ENCODE results near the gene CD22. TPM values are rescaled to one million over a fixed set of nuclear protein-coding genes. Genes with fewer than 3 reads are reported as not detected.

The CD22 gene
- total and polyA plus RNA-seq, 2 of the 8 experiments (the other 6 are each of a cell fraction or from before 2014, with no cell fraction given): 0.06 to 0.60 TPM

- H3K9ac ChIP-seq (replicated peaks in 1 of 4; ENCODE audit: extremely low read depth in 1 of 4, low read depth in 3 of 4, low read length in 3 of 4): no peak overlapping the region
- WGBS, 2 experiments (ENCODE audit: extremely low coverage in 1 of 2, insufficient coverage in 1 of 2, insufficient read length in 1 of 2, insufficient replicate concordance in 2 of 2, low coverage in 1 of 2, low lambda C conversion rate in 2 of 2, missing lambda C conversion rate in 1 of 2): 90% methylated on average over 7 of the region's 7 CpGs; no CpG with 5 or more reads in 1 of the 2 experiments
- TF ChIP-seq SIN3A (conservative IDR thresholded peaks at IDR 0.05 in 1 of 2, IDR thresholded peaks at IDR 0.05 in 1 of 2; ENCODE audit: low read depth in 1 of 2, low read length in 2 of 2) (no peak), CTBP2 (IDR thresholded peaks at IDR 0.05; ENCODE audit: borderline replicate concordance, insufficient read depth, insufficient read length, low read length) (no peak), FOSL1 (IDR thresholded peaks at IDR 0.05; ENCODE audit: insufficient read depth, low read depth, low read length) (no peak), BRCA1 (IDR thresholded peaks at IDR 0.05; ENCODE audit: low read depth, low read length) (no peak), CREB1 (IDR thresholded peaks at IDR 0.05) (no peak), ZNF274 (IDR thresholded peaks at IDR 0.05; ENCODE audit: borderline replicate concordance, extremely low read depth, low read length) (no peak), ASH2L (IDR thresholded peaks at IDR 0.05; ENCODE audit: low read length) (no peak), ATF3 (IDR thresholded peaks at IDR 0.05; ENCODE audit: insufficient read depth, low read depth, low read length) (no peak), GTF2F1 (IDR thresholded peaks at IDR 0.05; ENCODE audit: borderline replicate concordance, low read depth, low read length) (no peak), GABPA (IDR thresholded peaks at IDR 0.05; ENCODE audit: borderline replicate concordance, insufficient read depth, low read length) (no peak), TAF1 (IDR thresholded peaks at IDR 0.05; ENCODE audit: low read depth, low read length) (no peak)
Measured at GRCh38 chr19:35317464-35318043, 11.4 kb upstream of the CD22 start.

More at GRCh38 chr19:35317464-35318043, 11.4 kb upstream of the CD22 start:
- no peak overlapping the region for H2AFZ ChIP-seq (ENCODE audit: low read length)
- no peaks in the 10 kb centered on the region for H4K20me1 ChIP-seq (replicated peaks in 1 of 2; ENCODE audit: control insufficient read depth in 1 of 2, insufficient read depth in 2 of 2, low read length in 2 of 2)
- H3K79me2 ChIP-seq (ENCODE audit: control insufficient read depth in 1 of 2, insufficient read depth in 2 of 2, low read length in 2 of 2): no peaks in the 10 kb centered on the region
- no peak overlapping the region for H3K4me2 ChIP-seq (ENCODE audit: insufficient read depth in 1 of 2, low read depth in 2 of 2, low read length in 2 of 2)
- H3K27me3 ChIP-seq (replicated peaks in 1 of 4; ENCODE audit: control insufficient read depth in 3 of 4, extremely low read depth in 1 of 4, insufficient read depth in 3 of 4, low read length in 3 of 4): no peaks in the 10 kb centered on the region
- no peak overlapping the region for H2BK20ac ChIP-seq (ENCODE audit: low read length)
- no peak overlapping the region for H4K8ac ChIP-seq (ENCODE audit: extremely low read depth, insufficient read depth, low read length)
- no peak overlapping the region for H3K4ac ChIP-seq (replicated peaks; ENCODE audit: insufficient read length, low read depth, low read length)
- POLR2A ChIA-PET (ENCODE audit: partially characterized antibody): interaction anchor here (1.1 to 1.3 kb wide), 2 partner anchors 13 to 193 kb away, joined by 3 to 4 read pairs; no protein-coding TSS in a partner anchor
- no peak overlapping the region for H3K23ac ChIP-seq (ENCODE audit: insufficient read length)
- no peak overlapping the region for H3K18ac ChIP-seq (ENCODE audit: extremely low read depth, low read length)
- no peak overlapping the region for H2BK12ac ChIP-seq (ENCODE audit: low read depth, low read length)
- no peak overlapping the region for H3K14ac ChIP-seq (ENCODE audit: insufficient read length)
- no peak for DNase-seq (ENCODE audit: low read depth in 1 of 2, low spot score in 2 of 2)
- no peaks in the 10 kb centered on the region for H3K36me3 ChIP-seq (ENCODE audit: control insufficient read depth in 2 of 4, insufficient read depth in 4 of 4, low read length in 3 of 4)
- H2BK5ac ChIP-seq (ENCODE audit: low read depth, low read length): no peak overlapping the region
- no peaks in the 10 kb centered on the region for H3K4me1 ChIP-seq (replicated peaks in 1 of 4; ENCODE audit: control insufficient read depth in 3 of 4, insufficient read depth in 4 of 4, low read length in 3 of 4)
- H3K79me1 ChIP-seq (ENCODE audit: low read depth, low read length): no peaks in the 10 kb centered on the region
- H2AK5ac ChIP-seq (ENCODE audit: low read depth, low read length): no peak overlapping the region
- no peak overlapping the region for H2BK15ac ChIP-seq (ENCODE audit: low read length)
- no peak overlapping the region for H3K56ac ChIP-seq (replicated peaks; ENCODE audit: insufficient read length, low read depth, low read length)
- H3K9me3 ChIP-seq (ENCODE audit: insufficient read depth in 2 of 2, low read depth in 1 of 2, low read length in 1 of 2): 0 out of 4 replicates have a peak, but pooled peaks cover 0 to 2% of the 10 kb centered on the region in 2 experiments
- H4K91ac ChIP-seq (replicated peaks; ENCODE audit: insufficient read length, low read length): no peak overlapping the region
- CTCF ChIA-PET (ENCODE audit: partially characterized antibody): interaction anchor here (0.6 to 2.2 kb wide), 8 partner anchors 9 to 1174 kb away, joined by 3 to 7 read pairs (median 3); partner anchors contain the start of gene FXYD3
- no peak overlapping the region for H3K4me3 ChIP-seq (ENCODE audit: extremely low read depth in 1 of 4, insufficient read depth in 2 of 4, low read depth in 3 of 4, low read length in 4 of 4)
- H2BK120ac ChIP-seq (replicated peaks; ENCODE audit: low read depth, low read length): peak overlapping the region; percentile 33
- H4K5ac ChIP-seq (ENCODE audit: insufficient read length, low read depth, low read length): no peak overlapping the region
- FAIRE-seq: no peak
- no peaks in the 10 kb centered on the region for H3K23me2 ChIP-seq (ENCODE audit: low read depth, low read length)
- H3K27ac ChIP-seq (ENCODE audit: low read depth, low read length): no peak overlapping the region

All from H1 (cell line).